Effector CD4-positive, alpha-beta T cell (primary cell): ENCODE results near the gene LITAF.

Experiments
- DNase-seq: peaks from one replicate; pipeline ENCODE4 v3.0.0-alpha.2; 2020

LITAF gene

GRCh38 chr16:11550791-11551498, 35.8 kb downstream of the LITAF start:
- DNase-seq, result no peak

DNA sequence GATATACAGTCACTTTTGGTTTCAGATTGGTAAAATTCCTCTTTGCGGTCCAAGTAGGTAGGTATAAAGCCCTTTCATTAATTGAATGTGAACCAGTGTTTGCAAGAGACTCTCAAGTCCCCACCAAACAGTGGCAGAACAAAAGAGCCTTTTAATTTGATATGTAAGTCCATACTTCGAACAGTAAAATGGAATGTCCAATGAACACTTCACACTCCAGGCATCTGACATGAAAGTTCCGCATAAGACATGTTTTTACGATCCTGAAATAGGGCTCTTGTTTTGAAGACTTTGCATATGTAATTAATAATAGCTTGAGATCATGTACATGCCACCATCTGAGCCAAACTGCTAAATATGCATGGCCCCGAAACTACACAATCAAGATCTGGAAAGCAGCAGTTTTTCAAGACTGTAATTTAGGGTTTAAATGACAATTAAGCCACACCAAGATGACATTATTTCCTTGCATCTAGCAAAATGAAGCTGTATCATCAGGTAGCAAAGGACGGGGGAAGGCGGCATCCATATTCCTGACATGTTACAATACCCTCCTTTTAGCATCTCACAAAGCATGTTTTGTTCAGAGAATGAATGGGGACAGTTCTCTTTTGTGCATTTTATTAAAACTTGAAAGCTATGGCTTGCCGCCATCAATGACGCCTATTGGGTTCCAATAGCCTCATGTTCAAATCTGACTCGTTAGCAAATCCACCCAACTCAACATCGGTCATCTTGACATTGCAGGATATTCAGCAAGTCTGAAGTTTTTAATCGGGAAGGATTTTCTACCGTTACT, 39.4 kb downstream of the LITAF start:
- DNase-seq, result no peak

DNA sequence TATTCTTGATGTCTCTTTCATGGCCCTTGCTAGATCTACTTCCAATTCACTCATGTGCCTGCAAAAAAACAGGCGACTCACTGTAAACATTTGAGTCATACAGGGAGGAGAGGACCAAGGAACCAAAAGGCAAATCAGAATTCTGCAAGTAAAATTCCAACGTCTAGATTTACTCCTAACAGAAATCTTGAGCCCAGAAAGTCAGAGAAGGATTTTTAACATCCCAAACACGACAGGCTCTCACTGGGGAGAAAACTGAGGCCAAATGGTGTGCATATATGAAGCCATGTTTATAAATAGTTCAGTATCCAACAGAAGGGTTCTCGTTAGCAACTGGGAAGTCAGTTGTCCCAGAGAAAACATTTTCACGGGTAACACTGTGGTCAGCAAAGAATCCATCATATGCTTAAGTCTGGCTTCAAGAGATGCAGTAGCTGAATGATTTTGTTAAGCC, 40.1 kb downstream of the LITAF start:
- DNase-seq, result no peak

GRCh38 chr16:11543661-11544393, 42.9 kb downstream of the LITAF start:
- no peak for DNase-seq

- no peak for DNase-seq
These were observed 44.5 kb downstream of the LITAF start for GRCh38 chr16:11542069-11542744.

GRCh38 chr16:11539641-11540050, 47.1 kb downstream of the LITAF start:
- DNase-seq, result no peak

GRCh38 chr16:11538880-11539279, 47.8 kb downstream of the LITAF start:
- DNase-seq, result no peak

DNA sequence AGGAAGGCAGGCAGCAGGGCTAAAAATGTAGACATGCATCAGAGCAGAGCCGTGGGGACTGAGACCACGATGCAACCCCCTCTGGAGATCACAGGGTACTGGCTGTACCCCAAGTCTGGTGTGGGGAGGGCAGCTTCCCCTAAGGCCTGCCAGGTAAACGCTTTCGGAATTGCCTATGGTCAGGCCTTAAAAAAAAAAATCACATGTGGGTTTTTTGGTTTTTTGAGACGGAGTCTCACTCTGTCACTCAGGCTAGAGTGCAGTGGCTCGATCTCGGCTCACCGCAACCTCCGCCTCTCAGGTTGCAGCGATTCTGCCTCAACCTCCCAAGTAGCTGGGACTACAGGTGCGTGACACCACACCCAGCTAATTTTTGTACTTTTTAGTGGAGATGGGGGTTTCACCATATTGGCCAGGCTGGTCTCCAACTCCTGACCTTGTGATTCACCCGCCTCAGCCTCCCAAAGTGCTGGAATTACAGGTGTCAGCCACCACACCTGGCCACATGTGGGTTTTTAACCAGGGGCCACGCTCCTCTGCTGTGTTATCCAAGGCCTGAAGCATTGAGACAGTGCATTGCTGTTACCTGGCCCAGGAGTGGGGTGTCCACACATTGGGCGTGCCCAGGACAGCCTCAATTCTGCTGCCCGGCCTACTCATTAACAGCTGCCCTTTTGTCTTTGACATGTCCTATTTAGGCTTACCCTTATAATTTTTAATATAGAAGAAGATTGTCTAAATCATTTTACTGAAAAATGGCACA, 50.4 kb downstream of the LITAF start:
- DNase-seq, result no peak

DNA sequence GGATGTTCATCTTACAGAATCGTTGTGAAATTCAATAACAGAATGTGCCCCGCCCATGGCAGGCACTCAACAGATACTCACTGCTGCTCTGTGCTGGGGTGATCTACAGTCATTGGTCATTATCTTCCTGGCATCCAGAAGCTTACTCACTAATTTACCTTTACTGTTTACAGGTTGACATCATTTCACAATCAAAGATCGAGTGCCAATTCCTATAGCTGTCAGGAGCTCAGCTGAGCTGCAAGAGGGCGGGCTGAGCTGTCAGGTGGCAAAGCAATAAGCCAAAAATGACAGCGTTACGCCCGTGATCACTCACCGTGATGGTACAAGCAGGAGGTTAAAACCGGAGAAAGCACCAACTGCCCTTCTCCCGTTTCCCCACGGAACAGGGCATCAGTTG, 51.2 kb downstream of the LITAF start:
- no peak for DNase-seq

DNA sequence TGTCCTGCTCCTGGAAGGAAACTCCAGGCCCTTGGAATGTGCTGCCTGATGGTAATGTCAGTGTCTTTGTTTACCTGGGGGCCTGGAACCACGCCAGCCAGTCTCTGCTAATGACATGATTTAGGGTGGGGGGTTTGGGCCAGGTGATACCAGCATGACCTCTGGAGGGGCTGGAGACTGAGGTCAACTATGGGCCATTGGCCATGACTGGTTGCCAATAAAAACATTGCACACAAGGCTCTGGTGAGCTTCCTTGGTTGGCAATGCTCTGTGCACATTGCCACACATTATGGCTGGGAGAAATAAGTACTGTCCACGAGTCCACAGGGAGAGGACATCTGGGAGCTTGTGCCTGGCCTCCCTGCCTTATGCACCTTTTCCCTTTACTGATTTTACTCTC, 52.5 kb downstream of the LITAF start:
- no peak for DNase-seq

DNA sequence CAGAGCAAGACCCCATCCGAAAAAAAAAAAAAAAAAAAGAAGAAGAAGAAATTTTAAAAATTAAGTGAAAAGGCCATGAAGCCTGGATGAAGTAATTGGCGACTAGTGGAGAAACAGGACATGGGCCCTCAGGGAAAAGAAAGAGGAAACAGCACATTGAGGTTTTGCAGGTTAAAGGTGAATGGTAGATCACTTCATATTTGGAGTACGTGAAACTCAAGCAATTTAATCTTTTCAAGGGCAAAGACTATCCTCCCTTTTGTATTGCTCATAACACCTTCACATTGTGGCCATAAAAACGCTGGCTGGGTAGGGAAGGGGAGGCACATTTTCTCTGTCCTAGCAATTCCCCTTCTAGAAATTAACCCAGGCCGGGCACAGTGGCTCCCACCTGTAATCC, 53.1 kb downstream of the LITAF start:
- no peak for DNase-seq

DNA sequence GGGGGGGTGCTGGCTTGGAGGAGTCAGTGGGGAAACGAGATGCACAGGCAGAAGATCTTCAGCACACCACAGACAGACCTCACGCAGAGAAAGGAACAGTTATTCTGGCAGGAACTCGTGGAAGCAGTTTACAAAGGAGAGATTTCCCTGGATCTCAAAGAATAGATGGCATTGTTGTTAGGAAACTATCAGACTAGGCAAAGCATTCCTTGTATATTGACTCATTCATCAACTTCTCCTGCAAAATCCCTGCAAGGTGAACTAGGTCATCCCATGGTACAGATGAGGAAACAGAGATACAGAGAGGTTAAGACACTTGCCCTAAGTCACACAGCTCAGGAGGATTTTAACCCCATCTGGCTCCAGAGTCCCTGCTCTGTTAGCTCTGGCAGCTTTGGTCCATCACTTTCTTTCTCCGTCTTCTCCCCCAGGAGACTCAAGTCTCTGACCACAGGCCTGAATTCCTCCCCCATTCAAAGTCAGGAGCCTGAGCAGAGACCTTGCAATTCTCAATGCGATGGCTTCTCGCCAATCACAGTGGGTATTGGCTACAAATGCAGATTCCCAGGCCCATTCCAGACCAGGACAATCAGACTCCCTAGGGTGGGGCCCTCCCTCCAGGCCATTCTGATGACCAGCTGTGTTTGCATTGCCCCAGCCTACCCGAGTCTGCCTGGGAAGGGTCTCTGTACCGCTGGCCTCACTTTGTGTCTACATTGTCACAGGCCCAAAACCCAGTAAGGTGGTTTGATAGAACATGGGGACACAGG, 56.4 kb downstream of the LITAF start:
- DNase-seq, result no peak

DNA sequence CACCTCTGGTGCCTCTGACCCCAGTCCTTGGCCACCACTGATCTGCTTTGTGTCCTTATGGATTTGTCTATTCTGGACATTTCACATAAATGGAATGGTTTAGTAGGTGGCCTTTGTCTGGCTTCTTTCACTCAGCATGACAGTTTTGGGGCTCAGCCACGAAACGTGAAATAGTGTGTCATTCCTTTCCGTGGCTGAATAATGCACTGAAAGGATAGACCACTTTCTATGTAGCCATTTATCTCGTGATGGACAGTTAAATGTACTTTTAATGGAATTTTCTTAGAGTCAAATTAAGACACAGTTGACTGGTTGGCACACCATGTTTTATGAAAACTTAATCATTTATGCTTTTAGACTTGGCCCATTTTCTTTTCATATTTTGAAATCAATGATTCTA, 57.4 kb downstream of the LITAF start:
- no peak for DNase-seq

DNA sequence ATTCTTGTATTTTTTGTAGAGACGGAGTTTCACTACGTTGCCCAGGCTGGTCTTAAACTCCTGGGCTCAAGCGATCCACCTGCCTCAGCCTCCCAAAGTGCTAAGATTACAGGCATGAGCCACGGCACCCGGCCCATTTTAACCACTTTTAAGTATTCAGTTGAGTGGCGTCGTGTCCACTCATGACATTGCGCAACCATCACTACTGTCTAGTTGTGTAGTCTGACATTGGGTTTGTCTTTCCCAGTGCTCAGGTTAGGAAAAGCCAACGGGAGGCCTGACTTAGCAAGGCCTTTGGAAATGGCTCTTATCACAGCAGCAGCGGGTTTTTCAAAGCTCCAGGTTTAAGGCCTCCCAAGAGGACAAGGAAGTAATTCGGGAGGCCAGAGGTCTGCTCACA, 58.7 kb downstream of the LITAF start:
- DNase-seq, result no peak

DNA sequence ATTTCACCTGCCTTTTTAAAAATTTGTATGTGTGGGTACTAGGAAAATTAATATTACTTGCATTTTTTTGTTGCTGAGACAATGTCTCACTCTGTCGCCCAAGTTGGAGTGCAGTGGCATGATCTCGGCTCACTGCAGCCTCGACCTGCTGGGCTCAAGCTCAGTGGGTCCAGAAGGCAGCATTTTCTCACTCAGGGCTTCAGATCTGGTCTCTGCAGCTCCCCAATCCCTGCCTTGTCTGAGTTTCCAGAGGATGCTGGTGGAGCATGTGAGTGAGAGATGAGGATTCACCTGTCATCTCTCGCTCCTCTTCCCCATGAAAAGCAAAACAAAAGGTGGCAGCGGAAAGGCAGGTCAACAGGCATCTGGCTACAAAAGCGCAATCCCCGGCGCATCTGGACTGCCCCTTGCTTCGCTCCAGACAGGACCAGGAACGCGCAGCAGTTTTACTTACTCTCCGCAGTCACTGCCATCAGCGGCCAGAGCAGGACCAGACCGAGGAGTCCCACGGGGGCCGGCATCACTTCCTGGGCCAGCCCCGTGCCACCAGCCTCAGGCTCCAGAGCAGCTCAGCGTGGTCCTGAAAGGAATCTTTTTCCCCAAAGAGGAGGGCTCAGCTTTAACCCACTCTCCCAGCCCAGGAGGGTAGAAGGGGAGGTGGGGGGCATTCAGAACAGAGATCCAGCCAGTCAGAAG, 59.9 kb downstream of the LITAF start:
- DNase-seq, result no peak

DNA sequence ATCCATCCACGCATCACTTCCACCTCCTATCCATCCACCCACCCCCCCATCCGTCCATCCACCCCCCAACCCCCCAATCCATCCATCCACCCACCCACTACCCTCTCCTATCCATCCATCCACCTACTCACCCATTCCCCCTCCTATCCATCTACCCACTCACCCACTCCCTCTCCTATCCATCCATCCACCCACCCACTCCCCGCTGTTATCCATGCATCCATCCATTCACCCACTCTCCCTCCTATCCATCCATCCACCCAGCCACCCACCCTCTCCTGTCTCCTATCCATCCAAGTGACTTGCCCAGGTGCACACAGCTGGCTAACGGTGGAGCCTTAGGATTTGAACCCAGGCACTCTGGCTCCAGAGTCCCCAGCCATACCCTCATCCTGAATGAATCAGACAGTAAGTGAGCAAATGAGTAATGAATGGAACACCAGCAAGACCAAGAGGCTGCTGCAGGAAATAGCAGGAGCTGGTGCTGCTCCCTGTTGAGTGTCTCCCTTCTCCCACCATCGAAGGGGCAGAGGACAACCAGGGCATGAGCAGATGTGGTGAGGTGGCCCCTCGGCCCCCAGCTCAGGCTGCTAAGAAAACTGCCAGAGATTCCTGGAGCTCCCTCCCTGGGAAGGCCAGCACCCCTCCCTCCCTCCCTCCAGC, 62.5 kb downstream of the LITAF start:
- no peak for DNase-seq

- no peak for DNase-seq
These were observed 65.7 kb downstream of the LITAF start for GRCh38 chr16:11521055-11521454.

DNA sequence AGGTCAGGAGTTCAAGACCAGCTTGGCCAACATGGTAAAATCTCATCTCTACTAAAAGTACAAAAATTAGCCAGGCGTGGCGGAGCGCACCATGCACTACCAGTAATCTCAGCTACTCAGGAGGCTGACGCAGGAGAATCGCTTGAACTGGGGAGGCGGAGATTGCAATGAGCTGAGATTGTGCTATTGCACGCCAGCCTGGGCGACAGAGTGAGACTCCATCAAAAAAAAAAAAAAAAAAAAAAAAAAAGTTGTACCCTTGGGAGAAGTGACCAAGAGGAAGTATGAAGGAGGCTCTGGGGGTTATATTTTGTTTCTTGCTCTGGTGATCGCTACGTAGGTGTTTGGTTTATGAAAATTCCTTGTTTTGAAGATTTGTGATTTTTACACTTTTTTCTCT, 66.3 kb downstream of the LITAF start:
- no peak for DNase-seq

DNA sequence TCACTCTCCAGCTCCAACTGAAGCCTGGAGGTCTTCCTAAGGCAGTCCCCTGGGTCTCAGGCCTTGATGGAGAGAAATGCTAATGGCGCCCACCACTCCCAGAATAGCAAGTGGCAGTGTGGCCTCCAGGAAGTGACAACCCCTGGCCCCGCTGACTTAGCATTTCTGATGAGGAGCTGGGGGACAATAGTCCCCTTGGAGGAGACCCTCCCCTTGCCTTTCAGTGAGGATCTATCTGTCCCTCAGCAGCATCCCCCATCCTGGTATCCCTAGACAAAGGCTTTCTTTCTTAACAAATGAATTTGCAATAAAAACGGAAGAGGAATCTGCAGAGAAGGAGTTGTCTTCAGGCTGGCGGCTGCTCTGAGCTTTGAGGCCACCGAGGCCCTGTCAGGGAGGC, 68.8 kb downstream of the LITAF start:
- no peak for DNase-seq
